H1 (cell line): ENCODE measurements around the gene NMRK2. TPM values are rescaled to one million over a fixed set of nuclear protein-coding genes. Genes with fewer than 3 reads are reported as not detected.

Experiments used
- CHD2 ChIP-seq: IDR thresholded peaks from 2 replicates; pipeline ENCODE4 v1.6.1; 2012; ENCODE audit warnings: low read length, improper control_type of control experiment
- SIN3A ChIP-seq, 2 experiments: IDR thresholded peaks in 1 of 2; conservative IDR thresholded peaks in 1 of 2; 2 replicates each; pipeline ENCODE4 v1.6.1; 2011 to 2012; ENCODE audit warnings: low read length in 2 of 2, improper control_type of control experiment in 1 of 2, low read depth in 1 of 2, mild to moderate bottlenecking in 1 of 2
- SUZ12 ChIP-seq: fragments of 200-600 bp; sonication (generic); IDR thresholded peaks from 2 replicates; pipeline ENCODE4 v1.6.1; 2012; ENCODE audit warnings: mild to moderate bottlenecking, inconsistent platforms, low read length, moderate library complexity, mixed read lengths
- polyA plus RNA-seq, 7 experiments: library from polyadenylated mRNA; depleted of rRNA in 3 of 7; stranded (reverse) in 5 of 7; unstranded in 2 of 7; fragments of >200 nt in 5 of 7; fragments of 200-250 nt in 2 of 7; gene quantifications; 1 replicate in 5 of 7; 2 replicates in 1 of 7; 4 replicates in 1 of 7; pipeline versions ENCODE4 v1.2.1 to v1.2.3, GENCODE V29; 2011 to 2013; ENCODE audit warnings: missing spikeins in 2 of 7, mixed read lengths in 2 of 7
- total RNA-seq: library from RNA; stranded (reverse); fragmentation: NEBNext Ultra II Directional; extraction: Animal tissue kit (Norgen Biotek cat#: 25700); gene quantifications from 2 replicates; pipeline ENCODE4 v1.2.1, GENCODE V29; 2021

Gene NMRK2
- total and polyA plus RNA-seq, 2 of the 8 experiments (the other 6 are each of a cell fraction or from before 2014, with no cell fraction given): 87.4 to 206 TPM

DNA sequence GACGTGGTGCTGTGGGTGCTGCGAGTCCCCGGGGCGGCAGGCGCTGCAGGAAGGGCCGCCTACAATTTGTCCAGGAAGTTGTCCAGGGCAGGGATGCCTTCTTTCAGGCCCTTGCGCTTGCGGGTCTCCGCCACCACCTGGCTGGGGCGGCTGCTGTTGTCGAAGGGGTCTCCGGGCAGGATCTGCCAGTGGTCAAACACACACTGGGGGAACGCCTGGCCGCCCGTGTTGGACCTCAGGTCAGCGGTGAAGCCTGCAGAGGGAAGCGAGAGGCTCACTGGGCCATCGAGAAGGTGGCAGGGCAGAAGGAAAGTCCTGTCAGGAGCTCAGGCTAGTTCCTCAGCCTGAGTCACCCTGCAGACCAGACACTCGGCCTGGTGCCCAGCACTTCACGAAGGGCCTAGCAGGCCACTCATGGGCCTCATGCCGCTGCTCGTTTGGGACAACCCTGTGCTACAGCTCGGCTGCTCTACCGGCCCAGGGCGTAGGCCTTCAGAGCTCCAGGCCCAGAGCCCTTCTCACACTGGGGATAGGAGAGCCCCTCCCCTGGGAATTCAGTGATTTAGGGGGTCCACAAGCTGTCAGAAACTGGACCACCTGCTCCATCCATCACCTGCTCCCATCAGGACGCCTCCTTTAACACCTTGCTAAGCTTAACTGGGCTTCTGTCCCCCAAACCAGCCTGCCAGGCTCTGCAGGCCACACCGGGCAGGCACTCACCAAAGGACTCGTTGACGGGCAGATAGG lies 43.8 kb downstream of the NMRK2 start (continued):
- 0 out of 4 replicates have a peak, but pooled peaks of 1 of the 2 experiments have one; percentile 40 for TF ChIP-seq SIN3A (conservative IDR thresholded peaks at IDR 0.05 in 1 of 2, IDR thresholded peaks at IDR 0.05 in 1 of 2; ENCODE audit: low read depth in 1 of 2, low read length in 2 of 2)
- no peak for TF ChIP-seq SUZ12
- no peak for TF ChIP-seq CHD2
